MM.1S (cell line): Measurements from ENCODE around the gene TMEM127.

ENCODE experiments used
- DNase-seq: peaks from one replicate; pipeline ENCODE4 v3.0.0-alpha.2; 2015
- H2AFZ ChIP-seq: fragments of 300-600 bp; sonication (generic); 2 replicates; pipeline ENCODE4 v1.6.0; 2016; ENCODE audit warnings: antibody characterized with exemption, low read length
- H3F3A ChIP-seq: fragments of 300-600 bp; sonication (generic); 2 replicates; pipeline ENCODE4 v1.6.1; 2016; ENCODE audit warnings: mild to moderate bottlenecking, antibody characterized with exemption, low read length, moderate library complexity, mixed read lengths; ENCODE audit not compliant: insufficient read depth
- H3K27ac ChIP-seq: fragments of 300-600 bp; sonication (generic); 2 replicates; pipeline ENCODE4 v1.5.1; 2016; ENCODE audit warnings: mild to moderate bottlenecking, low read length
- H3K27me3 ChIP-seq: fragments of 300-600 bp; sonication (generic); replicated peaks from 2 replicates; pipeline ENCODE4 v1.6.0; 2016; ENCODE audit warnings: low read length; ENCODE audit not compliant: insufficient read depth
- H3K36me3 ChIP-seq: fragments of 300-600 bp; sonication (generic); replicated peaks from 2 replicates; pipeline ENCODE4 v1.6.1; 2016; ENCODE audit warnings: mild to moderate bottlenecking, low read length, mixed read lengths; ENCODE audit not compliant: insufficient read depth
- H3K4me1 ChIP-seq: fragments of 300-600 bp; sonication (generic); 2 replicates; pipeline ENCODE4 v1.6.1; 2016; ENCODE audit warnings: low read length, mixed read lengths
- H3K4me2 ChIP-seq: fragments of 300-600 bp; sonication (generic); 2 replicates; pipeline ENCODE4 v1.6.0; 2016; ENCODE audit warnings: low read depth, low read length
- H3K4me3 ChIP-seq: fragments of 300-600 bp; sonication (generic); 2 replicates; pipeline ENCODE4 v1.5.1; 2016; ENCODE audit warnings: low read length, mixed read lengths
- H3K79me2 ChIP-seq: fragments of 300-600 bp; sonication (generic); 2 replicates; pipeline ENCODE4 v1.6.1; 2016; ENCODE audit warnings: mixed run types, low read length, mixed read lengths
- H3K9ac ChIP-seq: fragments of 300-600 bp; sonication (generic); 2 replicates; pipeline ENCODE4 v1.6.1; 2016; ENCODE audit warnings: low read length, mixed read lengths
- H3K9me2 ChIP-seq: fragments of 300-600 bp; sonication (generic); replicated peaks from 2 replicates; pipeline ENCODE4 v1.6.1; 2016; ENCODE audit warnings: mild to moderate bottlenecking, low read length, mixed read lengths; ENCODE audit not compliant: insufficient read depth
- H3K9me3 ChIP-seq: fragments of 300-600 bp; sonication (generic); replicated peaks from 2 replicates; pipeline ENCODE4 v1.6.1; 2016; ENCODE audit warnings: mild to moderate bottlenecking, low read length, mixed read lengths; ENCODE audit not compliant: insufficient read depth
- H4K20me1 ChIP-seq: fragments of 300-600 bp; sonication (generic); 2 replicates; pipeline ENCODE4 v1.6.1; 2016; ENCODE audit warnings: mild to moderate bottlenecking, low read length, moderate library complexity, mixed read lengths; ENCODE audit not compliant: insufficient read depth
- EZH2 ChIP-seq: fragments of 300-600 bp; sonication (generic); optimal IDR thresholded peaks from 2 replicates; pipeline ENCODE3; 2017; ENCODE audit warnings: low read depth, mild to moderate bottlenecking, antibody characterized with exemption, low read length, mixed read lengths
- EZH2phosphoT487 ChIP-seq: fragments of 300-600 bp; sonication (generic); IDR thresholded peaks from 2 replicates; pipeline ENCODE4 v1.6.1; 2018; ENCODE audit warnings: antibody characterized with exemption, low read length
- TF ChIP-seq, protein P1 (sequence below): fragments of 300-600 bp; sonication (generic); IDR thresholded peaks from 2 replicates; pipeline ENCODE4 v1.5.1; 2016; ENCODE audit warnings: antibody characterized with exemption, low read length, mixed read lengths

TMEM127 gene

DNA sequence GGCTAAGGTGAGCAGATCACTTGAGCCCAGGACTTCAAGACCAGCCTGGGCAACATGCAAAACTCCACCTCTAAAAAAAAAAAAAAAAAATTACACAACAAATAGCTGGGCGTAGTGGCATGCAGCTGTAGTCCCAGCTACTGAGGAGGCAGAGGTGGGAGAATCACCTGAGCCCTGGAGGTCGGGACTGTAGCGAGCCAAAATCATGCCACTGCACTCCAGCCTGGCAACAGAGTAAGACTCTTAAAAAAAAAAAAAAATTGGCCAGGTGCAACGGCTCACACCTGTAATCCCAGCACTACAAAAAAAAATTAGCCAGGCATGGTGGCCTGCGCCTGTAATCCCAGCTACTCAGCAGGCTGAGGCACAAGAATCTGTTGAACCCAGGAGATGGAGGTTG is 64.5 kb downstream of the TMEM127 start:
- H3F3A ChIP-seq, result peaks cover 20% of the 10 kb centered on the region
- no peak for TF ChIP-seq EZH2
- no peak for TF ChIP-seq EZH2phosphoT487
- TF ChIP-seq, protein P1, sequence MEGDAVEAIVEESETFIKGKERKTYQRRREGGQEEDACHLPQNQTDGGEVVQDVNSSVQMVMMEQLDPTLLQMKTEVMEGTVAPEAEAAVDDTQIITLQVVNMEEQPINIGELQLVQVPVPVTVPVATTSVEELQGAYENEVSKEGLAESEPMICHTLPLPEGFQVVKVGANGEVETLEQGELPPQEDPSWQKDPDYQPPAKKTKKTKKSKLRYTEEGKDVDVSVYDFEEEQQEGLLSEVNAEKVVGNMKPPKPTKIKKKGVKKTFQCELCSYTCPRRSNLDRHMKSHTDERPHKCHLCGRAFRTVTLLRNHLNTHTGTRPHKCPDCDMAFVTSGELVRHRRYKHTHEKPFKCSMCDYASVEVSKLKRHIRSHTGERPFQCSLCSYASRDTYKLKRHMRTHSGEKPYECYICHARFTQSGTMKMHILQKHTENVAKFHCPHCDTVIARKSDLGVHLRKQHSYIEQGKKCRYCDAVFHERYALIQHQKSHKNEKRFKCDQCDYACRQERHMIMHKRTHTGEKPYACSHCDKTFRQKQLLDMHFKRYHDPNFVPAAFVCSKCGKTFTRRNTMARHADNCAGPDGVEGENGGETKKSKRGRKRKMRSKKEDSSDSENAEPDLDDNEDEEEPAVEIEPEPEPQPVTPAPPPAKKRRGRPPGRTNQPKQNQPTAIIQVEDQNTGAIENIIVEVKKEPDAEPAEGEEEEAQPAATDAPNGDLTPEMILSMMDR, result no peak
- DNase-seq, result no peak
- H3K4me3 ChIP-seq, result no peak overlapping the region
- H3K9ac ChIP-seq, result no peak overlapping the region
- H3K36me3 ChIP-seq, result peaks cover 8% of the 10 kb centered on the region
- H3K27ac ChIP-seq, result no peak overlapping the region
- H3K4me2 ChIP-seq, result no peak overlapping the region
- no peak overlapping the region for H2AFZ ChIP-seq
- H4K20me1 ChIP-seq, result peaks cover 85% of the 10 kb centered on the region
- H3K9me2 ChIP-seq, result no peaks in the 10 kb centered on the region
- peaks cover 32% of the 10 kb centered on the region for H3K4me1 ChIP-seq
- no peaks in the 10 kb centered on the region for H3K27me3 ChIP-seq
- H3K9me3 ChIP-seq, result no peaks in the 10 kb centered on the region
- H3K79me2 ChIP-seq, result peaks cover 98% of the 10 kb centered on the region

DNA sequence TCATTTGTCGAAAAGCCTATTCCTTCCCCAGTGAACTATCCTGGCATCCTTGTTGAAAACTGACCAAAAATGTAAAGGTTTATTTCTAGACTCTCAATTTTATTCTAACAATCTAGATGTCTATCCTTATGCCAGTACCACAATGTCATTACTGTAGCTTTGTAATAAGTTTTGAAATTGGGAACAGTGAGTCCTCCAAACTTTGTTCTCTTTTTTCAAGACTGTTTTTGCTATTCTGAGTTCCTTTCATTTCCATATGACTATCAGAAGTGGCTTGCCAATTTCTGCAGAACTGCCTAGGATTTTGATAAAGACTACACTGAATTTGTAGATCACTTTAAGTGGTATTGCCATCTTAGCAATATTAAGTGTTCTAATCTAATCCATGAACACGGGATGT is 66.9 kb downstream of the TMEM127 start:
- H3K4me1 ChIP-seq, result peaks cover 12% of the 10 kb centered on the region
- no peaks in the 10 kb centered on the region for H3K9me3 ChIP-seq
- H2AFZ ChIP-seq, result no peak overlapping the region
- H3K79me2 ChIP-seq, result peaks cover 98% of the 10 kb centered on the region
- H3K36me3 ChIP-seq, result peaks cover 11% of the 10 kb centered on the region
- no peak for TF ChIP-seq EZH2phosphoT487
- no peak for TF ChIP-seq EZH2
- TF ChIP-seq, protein P1, result no peak
- H3K9ac ChIP-seq, result no peak overlapping the region
- H4K20me1 ChIP-seq, result peaks cover 64% of the 10 kb centered on the region
- DNase-seq, result no peak
- no peak overlapping the region for H3K4me3 ChIP-seq
- H3K4me2 ChIP-seq, result no peak overlapping the region
- H3K9me2 ChIP-seq, result no peaks in the 10 kb centered on the region
- no peaks in the 10 kb centered on the region for H3K27me3 ChIP-seq
- peaks cover 13% of the 10 kb centered on the region for H3F3A ChIP-seq
- H3K27ac ChIP-seq, result no peak overlapping the region
